MG63 (cell line): Measurements from ENCODE around the gene FER1L5. TPM values are rescaled to one million over a fixed set of nuclear protein-coding genes. Genes with fewer than 3 reads are reported as not detected.

Experiments
- DNase-seq: peaks from one replicate; pipeline ENCODE4 v3.0.0-alpha.2; 2020
- H3K27me3 ChIP-seq: fragments of 250-450 bp; sonication (Bioruptor Pico); 2 replicates; pipeline ENCODE4 v1.5.1; 2020; ENCODE audit warnings: mild to moderate bottlenecking, moderate library complexity
- H3K36me3 ChIP-seq: fragments of 250-450 bp; sonication (Bioruptor Pico); 2 replicates; pipeline ENCODE4 v1.5.1; 2020; ENCODE audit warnings: mild to moderate bottlenecking, moderate library complexity
- H3K4me3 ChIP-seq: fragments of 250-450 bp; sonication (Bioruptor Pico); 2 replicates; pipeline ENCODE4 v1.5.1; 2020; ENCODE audit warnings: mild to moderate bottlenecking, moderate library complexity
- H3K9me3 ChIP-seq: fragments of 250-450 bp; sonication (Bioruptor Pico); 2 replicates; pipeline ENCODE4 v1.5.1; 2020; ENCODE audit warnings: mild to moderate bottlenecking, moderate library complexity
- total RNA-seq: library from RNA; depleted of rRNA; stranded (reverse); fragments of >200 nt; shearing (Covaris generic); gene quantifications from 2 replicates; pipeline ENCODE4 v1.2.3, GENCODE V29; 2014; ENCODE audit warnings: low replicate concordance

FER1L5 gene
- total RNA-seq, 1 experiment from 2014 or later, result not detected

DNA sequence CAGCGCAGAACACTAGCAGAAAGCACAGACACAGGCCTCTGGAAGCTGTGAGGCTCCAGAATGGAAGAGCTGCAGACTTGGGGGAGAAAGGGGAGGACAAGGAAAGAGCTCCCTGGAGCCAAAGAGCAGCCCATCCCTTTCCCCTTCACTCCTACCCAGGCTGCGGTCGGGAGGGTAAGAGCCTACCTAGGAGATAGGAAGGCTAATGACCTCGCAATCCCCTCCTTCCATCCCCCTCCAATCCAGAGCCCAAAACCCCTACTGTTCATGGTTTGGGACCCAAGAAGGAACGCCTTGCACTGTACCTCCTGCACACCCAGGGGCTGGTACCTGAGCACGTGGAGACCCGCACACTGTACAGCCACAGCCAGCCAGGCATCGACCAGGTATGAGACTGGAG, 57.5 kb downstream of the FER1L5 start:
- Histone ChIP-seq H3K27me3 (no peaks in the 10 kb centered on the region), H3K36me3 (no peaks in the 10 kb centered on the region), H3K9me3 (no peaks in the 10 kb centered on the region), H3K4me3 (no peak overlapping the region)
- no peak for DNase-seq

DNA sequence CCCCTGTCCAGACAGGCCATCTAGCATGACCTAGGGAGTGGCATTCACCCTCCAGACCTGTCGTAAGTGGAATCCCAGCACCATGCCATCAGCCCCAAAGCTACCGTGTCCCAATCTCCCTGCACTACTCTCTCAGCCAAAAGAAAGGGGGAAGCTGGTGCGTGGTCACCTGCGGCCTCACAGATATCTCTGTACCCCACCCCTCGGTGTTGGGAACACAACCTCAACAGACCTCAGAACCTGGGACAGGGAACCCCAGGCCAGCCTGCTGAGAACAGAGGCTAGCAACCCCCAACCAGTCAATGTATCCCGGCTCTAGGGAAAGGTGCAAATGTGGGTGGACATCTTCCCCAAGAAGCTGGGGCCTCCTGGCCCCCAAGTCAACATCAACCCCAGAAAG, 59.1 kb downstream of the FER1L5 start:
- H3K36me3 ChIP-seq, result no peaks in the 10 kb centered on the region
- no peak for DNase-seq
- no peak overlapping the region for H3K4me3 ChIP-seq
- no peaks in the 10 kb centered on the region for H3K9me3 ChIP-seq
- no peaks in the 10 kb centered on the region for H3K27me3 ChIP-seq

DNA sequence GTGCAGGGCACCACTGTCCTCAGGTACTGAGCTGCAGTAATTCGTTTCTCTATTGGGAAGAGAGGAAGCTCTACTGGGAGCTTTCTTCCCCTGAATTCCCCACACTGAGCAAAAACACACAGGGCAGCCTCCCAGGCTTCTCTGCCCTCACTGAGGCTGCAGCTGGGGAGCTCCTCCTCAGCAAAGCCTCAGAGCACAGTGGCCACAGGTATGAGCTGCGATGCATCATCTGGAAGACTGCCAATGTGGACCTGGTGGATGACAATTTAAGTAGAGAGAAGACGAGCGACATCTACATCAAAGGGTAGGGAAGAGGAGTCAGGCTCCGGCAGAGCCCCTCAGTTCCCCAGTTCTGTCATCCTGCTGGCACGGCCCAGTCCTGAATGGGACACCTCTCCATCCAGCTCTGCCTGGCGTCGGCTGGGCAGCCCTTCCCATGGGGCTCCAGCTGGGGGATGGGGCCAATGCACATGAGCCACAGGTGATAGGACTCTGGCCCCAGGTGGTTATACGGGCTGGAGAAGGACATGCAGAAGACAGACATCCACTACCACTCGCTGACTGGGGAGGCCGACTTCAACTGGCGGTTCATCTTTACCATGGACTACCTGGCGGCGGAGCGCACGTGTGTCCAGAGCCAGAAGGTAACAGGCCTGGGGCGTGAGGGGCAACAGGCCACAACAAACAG, 59.7 kb downstream of the FER1L5 start:
- Histone ChIP-seq H3K27me3 (no peaks in the 10 kb centered on the region), H3K36me3 (no peaks in the 10 kb centered on the region), H3K4me3 (no peak overlapping the region), H3K9me3 (no peaks in the 10 kb centered on the region)
- no peak for DNase-seq

DNA sequence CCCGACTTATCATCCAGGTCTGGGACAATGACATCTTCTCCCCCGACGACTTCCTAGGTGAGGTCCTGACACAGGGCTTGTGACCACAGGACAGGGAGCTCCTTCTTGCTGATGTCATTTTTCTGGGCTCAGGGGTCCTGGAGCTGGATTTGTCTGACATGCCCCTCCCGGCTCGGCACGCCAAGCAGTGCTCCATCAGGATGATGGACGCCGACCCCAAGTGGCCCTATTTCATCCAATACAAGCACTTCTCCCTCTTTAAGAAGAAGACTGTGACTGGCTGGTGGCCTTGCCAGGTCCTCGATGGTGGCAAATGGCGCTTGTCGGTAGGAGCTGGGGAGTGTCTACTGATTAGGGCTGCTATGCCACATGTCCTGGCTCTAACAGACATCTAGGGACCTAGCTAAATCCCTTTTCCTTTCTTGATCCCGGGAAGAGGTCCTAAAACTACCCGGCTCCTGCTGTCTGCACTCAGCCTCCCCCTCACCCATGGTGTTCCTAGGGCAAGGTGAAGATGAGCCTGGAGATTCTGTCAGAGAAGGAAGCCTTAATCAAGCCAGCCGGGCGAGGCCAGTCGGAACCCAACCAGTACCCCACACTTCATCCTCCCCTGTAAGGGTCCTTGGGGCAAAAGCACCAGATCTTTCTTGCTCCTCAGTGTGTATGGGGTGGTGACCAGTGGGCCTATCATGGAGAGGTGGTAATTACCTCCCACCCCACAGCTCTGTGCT, 60.6 kb downstream of the FER1L5 start:
- Histone ChIP-seq H3K4me3 (no peak overlapping the region), H3K36me3 (peaks cover 6% of the 10 kb centered on the region; the same call in 1 of the 2 replicates), H3K27me3 (no peaks in the 10 kb centered on the region), H3K9me3 (no peaks in the 10 kb centered on the region)
- DNase-seq, result no peak

DNA sequence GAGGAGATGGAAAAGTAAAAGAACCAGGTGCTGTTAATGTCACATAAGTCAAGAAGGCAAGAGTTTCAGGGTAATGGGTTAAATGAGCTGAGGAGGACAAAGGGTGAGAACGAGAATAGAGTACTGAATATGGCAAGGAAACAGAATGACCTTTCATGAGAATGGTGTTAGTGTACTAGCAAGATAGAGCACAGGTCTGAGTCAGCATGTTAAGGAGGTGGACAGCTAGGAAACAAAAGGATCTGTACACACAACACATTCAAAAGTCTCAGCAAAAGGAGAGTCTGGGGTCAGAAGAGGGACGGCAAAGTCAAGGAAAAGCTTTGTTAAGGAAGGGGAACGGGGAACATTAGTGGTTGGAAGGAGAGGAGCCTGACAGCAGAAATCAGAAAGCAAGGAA, 68.4 kb downstream of the FER1L5 start:
- H3K36me3 ChIP-seq, result peaks cover 30% of the 10 kb centered on the region
- DNase-seq, result no peak

DNA sequence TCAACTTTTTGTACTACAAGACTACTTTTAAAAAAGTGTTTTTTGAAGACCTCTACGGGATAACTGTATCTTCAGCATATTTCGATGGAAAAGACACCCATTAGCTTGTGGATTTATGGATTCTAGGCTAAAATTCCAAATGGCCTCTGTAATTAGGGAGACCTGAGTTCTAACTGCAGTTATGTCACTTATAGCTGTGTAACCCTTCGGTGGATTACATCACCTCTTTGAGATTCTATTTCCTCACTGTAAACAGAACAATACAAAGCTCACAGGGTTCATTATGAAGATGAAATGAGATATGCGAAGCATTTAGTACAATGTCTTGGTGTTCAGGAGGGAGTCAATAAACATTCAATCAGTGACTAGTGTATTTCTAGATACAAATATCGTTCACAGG, 73.1 kb downstream of the FER1L5 start:
- H3K36me3 ChIP-seq, result peaks cover 8% of the 10 kb centered on the region
- no peak overlapping the region for H3K4me3 ChIP-seq

More for the DNA sequence above, 68.4 kb downstream of the FER1L5 start:
- Histone ChIP-seq H3K9me3 (no peaks in the 10 kb centered on the region), H3K27me3 (no peaks in the 10 kb centered on the region), H3K4me3 (no peak overlapping the region)

DNA sequence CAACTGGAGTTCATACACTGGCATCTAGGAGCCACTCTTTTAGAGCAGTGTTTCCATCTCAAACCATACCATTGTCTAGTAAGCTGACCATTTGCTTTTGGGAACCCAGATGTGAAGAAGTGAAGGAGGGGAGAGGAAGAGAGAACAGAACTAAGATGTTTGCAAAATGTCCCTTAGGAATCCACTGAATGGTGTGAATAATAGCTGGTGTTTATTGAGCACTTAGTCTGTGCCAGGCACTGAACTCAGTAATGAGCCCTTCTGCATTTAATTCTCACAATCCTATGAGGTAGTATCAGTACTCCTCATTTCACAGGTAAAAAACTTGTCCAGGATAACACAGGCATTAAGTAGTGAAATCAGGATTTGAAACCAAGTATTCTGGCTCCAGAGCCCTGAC, 73.8 kb downstream of the FER1L5 start:
- Histone ChIP-seq H3K36me3 (peaks cover 1% of the 10 kb centered on the region), H3K9me3 (no peaks in the 10 kb centered on the region)
- no peak for DNase-seq

More for the DNA sequence above, 73.1 kb downstream of the FER1L5 start:
- Histone ChIP-seq H3K9me3 (no peaks in the 10 kb centered on the region), H3K27me3 (no peaks in the 10 kb centered on the region)
- no peak for DNase-seq

DNA sequence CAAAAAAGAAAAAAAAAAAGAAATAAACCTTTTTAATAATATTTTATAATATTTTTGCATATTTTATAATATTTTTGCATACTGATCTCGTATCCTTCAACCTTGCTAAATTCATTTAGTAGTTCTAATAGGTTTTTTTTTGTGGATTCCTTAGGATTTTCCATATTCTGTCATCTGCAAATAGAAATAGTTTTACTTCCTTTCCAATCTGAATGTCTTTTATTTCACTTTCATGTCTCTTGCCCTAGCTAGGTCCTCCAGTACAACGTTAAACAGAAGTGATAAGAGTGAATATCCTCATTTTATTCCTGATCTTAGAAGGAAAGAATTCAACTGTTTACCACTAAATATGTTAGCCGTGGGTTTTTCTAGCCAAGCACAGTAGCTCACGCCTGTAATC, 83.6 kb downstream of the FER1L5 start:
- Histone ChIP-seq H3K36me3 (peaks cover 30% of the 10 kb centered on the region), H3K27me3 (no peaks in the 10 kb centered on the region), H3K4me3 (no peak overlapping the region), H3K9me3 (no peaks in the 10 kb centered on the region)
- no peak for DNase-seq

More for the DNA sequence above, 73.8 kb downstream of the FER1L5 start:
- no peak overlapping the region for H3K4me3 ChIP-seq
- no peaks in the 10 kb centered on the region for H3K27me3 ChIP-seq

DNA sequence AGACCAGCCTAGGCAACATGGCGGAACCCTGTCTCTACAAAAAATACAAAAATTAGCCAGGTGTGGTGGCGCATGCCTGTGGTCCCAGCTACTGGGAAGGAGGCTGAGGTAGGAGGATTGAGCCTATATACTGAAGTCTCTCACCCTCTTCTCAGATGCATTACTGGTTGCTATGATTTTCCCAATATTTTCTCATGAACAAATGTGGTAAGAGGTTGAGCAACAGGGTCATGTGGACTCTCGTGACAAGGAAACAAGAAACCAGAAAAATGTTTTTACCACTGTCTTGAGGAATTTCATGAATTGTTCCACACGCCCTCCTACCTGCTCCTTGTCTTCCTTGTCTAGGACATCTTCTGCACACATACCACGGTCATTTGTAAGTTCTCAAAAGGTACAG, 84.9 kb downstream of the FER1L5 start:
- H3K27me3 ChIP-seq, result no peaks in the 10 kb centered on the region
- H3K4me3 ChIP-seq, result no peak overlapping the region
- H3K9me3 ChIP-seq, result no peaks in the 10 kb centered on the region
- H3K36me3 ChIP-seq, result peaks cover 39% of the 10 kb centered on the region
- DNase-seq, result no peak

DNA sequence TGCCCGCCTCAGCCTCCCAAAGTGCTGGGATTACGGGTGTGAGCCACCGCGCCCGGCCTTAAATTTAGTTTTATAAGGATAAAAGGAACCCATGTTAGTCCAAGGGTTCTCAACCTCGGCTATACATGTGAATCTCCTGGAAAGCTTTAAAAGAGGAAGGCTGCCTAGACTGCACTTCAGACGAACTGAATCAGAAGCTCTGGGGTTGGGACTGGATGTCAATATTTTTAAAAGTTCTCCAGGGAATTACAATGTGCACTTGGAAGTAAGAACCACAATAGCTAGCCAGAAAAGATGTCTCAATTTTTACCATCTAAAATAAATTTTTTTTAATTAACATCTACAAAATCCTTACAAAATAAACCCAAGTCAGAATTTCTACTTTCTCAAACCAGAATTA, 87.2 kb downstream of the FER1L5 start:
- H3K4me3 ChIP-seq, result no peak overlapping the region
- no peak for DNase-seq
- H3K9me3 ChIP-seq, result no peaks in the 10 kb centered on the region
- peaks cover 47% of the 10 kb centered on the region for H3K36me3 ChIP-seq
- H3K27me3 ChIP-seq, result no peaks in the 10 kb centered on the region

DNA sequence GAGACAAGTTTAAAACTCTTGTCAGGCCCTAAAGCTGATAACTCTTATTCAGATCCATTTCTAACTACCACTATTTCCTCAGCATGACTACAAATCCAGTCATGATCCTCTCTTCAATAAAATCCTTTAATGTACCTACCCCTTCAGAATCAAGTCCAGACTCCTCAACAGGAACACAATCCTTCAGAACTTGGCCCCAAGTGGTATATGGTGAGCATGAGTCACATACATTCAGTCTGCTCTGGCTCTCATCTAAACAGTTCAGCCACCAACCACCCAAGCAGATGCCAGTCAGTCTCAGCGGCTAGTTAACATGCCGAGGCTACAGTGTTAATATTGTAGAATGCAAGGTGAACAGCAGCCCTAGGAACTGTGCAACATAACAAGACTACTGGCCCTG, 87.6 kb downstream of the FER1L5 start:
- Histone ChIP-seq H3K27me3 (no peaks in the 10 kb centered on the region), H3K9me3 (no peaks in the 10 kb centered on the region), H3K36me3 (peaks cover 50% of the 10 kb centered on the region), H3K4me3 (no peak overlapping the region)
- DNase-seq, result peak; percentile 60

DNA sequence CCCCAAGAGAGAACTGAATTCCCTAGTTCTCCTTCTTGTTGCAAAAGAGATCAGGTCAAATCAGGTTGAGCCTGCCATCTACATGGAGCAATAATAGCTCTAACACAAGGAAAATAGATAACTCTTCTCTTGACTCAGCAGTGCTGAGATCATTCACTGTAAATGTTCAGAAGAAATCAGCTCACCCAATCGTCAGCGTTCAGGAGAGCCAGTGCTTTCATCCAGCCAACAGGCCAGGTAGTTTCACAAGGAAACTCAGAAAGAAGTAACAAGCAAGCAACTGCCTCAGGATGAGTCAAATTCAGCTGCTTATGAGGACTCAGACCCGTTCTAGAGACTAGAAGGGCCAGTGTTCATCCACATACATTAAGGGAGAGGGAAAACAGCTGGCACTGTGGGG, 91.4 kb downstream of the FER1L5 start:
- no peak for DNase-seq
- Histone ChIP-seq H3K9me3 (no peaks in the 10 kb centered on the region), H3K4me3 (no peak overlapping the region), H3K36me3 (peaks cover 38% of the 10 kb centered on the region), H3K27me3 (no peaks in the 10 kb centered on the region)

DNA sequence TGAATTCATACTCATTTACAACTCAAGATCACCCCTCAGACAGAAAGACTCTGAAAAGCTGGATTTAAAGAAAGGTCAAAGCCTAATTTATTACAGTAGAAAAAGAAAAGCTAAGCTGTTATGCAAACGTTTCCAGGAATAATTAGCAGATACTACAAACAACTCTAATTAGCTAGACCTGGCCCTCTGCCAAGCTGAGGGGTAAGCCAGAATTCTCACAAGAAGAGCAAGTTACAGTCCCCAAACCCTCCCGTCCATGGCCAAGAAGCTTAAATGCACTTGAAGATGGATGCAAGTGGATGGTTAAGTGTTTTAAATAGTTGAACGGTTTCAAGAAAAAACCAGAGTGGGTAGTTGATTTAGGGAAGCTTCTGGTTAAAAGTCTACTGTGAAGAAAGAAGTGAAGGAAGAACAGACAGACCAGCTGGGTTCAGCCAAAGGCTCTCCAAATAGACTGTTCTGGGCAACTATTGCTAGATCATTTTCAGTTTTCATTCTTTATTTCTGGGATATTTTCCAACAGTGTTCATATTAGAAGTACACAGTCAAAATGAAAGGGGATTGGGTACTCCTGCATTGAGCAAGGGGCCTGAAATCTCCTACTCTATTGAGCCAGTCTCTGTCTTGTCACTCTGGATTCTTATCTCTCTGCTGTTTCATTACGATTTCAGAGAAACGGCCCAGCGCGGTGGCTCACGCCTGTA, 92.5 kb downstream of the FER1L5 start:
- no peak overlapping the region for H3K4me3 ChIP-seq
- no peaks in the 10 kb centered on the region for H3K27me3 ChIP-seq
- H3K9me3 ChIP-seq, result no peaks in the 10 kb centered on the region
- peaks cover 32% of the 10 kb centered on the region for H3K36me3 ChIP-seq
- no peak for DNase-seq

DNA sequence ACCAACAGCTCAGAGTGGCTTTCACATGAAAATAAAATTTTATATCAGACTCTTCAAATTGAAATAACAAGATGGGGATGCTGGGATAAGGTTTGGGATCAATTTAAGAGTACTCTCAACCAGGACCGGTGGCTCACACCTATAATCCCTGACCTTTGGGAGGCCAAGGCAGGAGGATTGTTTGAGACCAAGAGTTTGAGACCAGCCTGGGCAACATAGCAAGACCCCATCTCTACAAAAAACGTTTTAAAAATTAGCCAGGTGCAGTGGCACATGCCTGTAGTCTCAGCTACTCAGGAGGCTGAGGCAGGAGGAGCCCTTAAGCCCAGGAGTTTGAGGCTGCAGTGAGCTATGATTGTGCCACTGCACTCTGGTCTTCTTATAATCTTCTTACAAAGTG, 94.7 kb downstream of the FER1L5 start:
- H3K36me3 ChIP-seq, result peaks cover 15% of the 10 kb centered on the region
- DNase-seq, result no peak
- H3K27me3 ChIP-seq, result no peaks in the 10 kb centered on the region
- H3K4me3 ChIP-seq, result no peak overlapping the region
- no peaks in the 10 kb centered on the region for H3K9me3 ChIP-seq

DNA sequence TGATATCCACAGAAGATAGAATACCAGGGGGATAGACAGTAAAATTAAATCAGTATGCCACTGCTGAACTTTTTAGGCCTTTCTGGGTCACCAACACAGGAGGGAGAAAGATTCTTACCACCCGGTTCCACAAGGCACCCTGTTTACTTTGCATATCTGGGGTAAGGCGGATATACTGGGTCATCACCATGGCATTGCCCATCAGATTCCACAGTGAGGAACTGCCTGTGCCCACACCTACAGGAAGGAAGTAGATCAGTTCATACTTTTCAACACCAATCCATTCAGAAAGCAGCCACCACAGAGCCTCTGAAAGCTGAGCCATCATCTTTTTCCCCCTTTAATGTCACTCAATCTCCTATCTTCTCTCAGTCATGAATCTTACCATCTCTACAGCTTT, 95.3 kb downstream of the FER1L5 start:
- DNase-seq, result no peak
- H3K36me3 ChIP-seq, result peaks cover 13% of the 10 kb centered on the region
- H3K4me3 ChIP-seq, result no peak overlapping the region
- H3K27me3 ChIP-seq, result no peaks in the 10 kb centered on the region
- H3K9me3 ChIP-seq, result no peaks in the 10 kb centered on the region

DNA sequence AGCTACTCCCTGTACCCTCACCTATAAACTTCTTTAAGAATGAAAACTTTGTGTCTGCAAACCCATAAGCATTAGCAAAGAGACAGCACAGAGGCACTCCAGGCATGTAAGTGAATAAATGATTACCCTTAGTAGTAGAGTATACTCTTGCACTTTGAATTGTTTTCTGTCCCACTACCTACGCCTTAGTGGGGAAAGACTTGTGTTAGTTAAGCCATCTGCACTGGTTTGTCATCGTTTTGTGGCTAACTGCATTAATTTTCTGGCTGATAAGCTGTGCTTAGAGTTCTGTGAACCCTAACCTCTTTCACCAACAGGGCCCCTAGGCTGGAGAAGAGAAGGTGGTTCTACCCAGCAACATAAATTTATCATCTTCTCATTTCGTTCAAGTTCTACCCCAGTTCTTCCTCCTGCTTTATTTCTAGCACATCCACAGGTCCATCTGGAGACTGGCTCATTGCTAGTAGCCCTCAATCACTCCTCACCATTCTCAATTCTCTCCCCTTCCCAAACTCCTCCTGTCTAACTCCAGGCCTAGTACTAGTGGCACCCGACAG, 96.6 kb downstream of the FER1L5 start:
- no peaks in the 10 kb centered on the region for H3K9me3 ChIP-seq
- peaks cover 8% of the 10 kb centered on the region for H3K36me3 ChIP-seq
- H3K4me3 ChIP-seq, result peak overlapping the region; percentile 72
- no peaks in the 10 kb centered on the region for H3K27me3 ChIP-seq
- no peak for DNase-seq
